A673 (cell line): ENCODE data around the gene ZNF839.

Experiments used
- EZH2 ChIP-seq: fragments of 200-600 bp; sonication (generic); IDR thresholded peaks from 2 replicates; pipeline ENCODE4 v1.6.1; 2017; ENCODE audit warnings: borderline replicate concordance, low read depth, mild to moderate bottlenecking, mixed read lengths, antibody characterized with exemption, low read length; ENCODE audit not compliant: poor library complexity, severe bottlenecking
- TF ChIP-seq, protein P1 (sequence below): fragments of 300-800, 200-600 bp; sonication (generic); conservative IDR thresholded peaks from 2 replicates; pipeline ENCODE4 v1.5.1; 2017; ENCODE audit warnings: low read depth, mild to moderate bottlenecking, antibody characterized with exemption, low read length, moderate library complexity, mixed read lengths

DNA sequence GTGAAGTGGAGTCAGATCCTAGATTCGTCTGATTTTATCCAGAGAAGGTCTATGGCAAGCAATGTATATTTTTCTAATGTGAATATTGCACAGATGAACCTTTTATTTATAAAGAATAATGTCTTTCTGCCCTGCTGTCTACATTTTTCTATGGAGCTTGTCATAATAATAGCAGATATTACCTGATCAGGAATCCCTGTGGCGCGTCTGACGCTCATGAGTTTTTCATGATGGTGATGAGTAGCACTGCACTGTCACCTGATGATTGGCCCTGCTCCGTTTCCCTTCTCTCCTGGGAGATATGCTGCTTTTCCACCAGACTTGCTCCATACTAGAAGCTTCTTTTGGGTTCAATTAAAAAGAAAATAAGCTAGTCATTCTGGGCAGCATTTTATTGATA lies 22.7 kb downstream of the ZNF839 start:
- TF ChIP-seq, protein P1, sequence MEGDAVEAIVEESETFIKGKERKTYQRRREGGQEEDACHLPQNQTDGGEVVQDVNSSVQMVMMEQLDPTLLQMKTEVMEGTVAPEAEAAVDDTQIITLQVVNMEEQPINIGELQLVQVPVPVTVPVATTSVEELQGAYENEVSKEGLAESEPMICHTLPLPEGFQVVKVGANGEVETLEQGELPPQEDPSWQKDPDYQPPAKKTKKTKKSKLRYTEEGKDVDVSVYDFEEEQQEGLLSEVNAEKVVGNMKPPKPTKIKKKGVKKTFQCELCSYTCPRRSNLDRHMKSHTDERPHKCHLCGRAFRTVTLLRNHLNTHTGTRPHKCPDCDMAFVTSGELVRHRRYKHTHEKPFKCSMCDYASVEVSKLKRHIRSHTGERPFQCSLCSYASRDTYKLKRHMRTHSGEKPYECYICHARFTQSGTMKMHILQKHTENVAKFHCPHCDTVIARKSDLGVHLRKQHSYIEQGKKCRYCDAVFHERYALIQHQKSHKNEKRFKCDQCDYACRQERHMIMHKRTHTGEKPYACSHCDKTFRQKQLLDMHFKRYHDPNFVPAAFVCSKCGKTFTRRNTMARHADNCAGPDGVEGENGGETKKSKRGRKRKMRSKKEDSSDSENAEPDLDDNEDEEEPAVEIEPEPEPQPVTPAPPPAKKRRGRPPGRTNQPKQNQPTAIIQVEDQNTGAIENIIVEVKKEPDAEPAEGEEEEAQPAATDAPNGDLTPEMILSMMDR, result no peak
- no peak for TF ChIP-seq EZH2
